HL-60 (cell line): Measurements from ENCODE around the gene LRCH4.

Experiments
- POLR2AphosphoS5 ChIP-seq: IDR thresholded peaks from 2 replicates; pipeline ENCODE4 v1.6.1; 2012; ENCODE audit warnings: low read depth
- SPI1 ChIP-seq: IDR thresholded peaks from 2 replicates; pipeline ENCODE4 v1.6.1; 2012; ENCODE audit warnings: low read depth, mild to moderate bottlenecking, borderline replicate concordance
- TF ChIP-seq, protein P1 (sequence below): IDR thresholded peaks from one replicate; pipeline ENCODE4 v1.5.1; 2011; ENCODE audit warnings: low read length, control low read depth, inconsistent platforms; ENCODE audit not compliant: insufficient read depth

DNA sequence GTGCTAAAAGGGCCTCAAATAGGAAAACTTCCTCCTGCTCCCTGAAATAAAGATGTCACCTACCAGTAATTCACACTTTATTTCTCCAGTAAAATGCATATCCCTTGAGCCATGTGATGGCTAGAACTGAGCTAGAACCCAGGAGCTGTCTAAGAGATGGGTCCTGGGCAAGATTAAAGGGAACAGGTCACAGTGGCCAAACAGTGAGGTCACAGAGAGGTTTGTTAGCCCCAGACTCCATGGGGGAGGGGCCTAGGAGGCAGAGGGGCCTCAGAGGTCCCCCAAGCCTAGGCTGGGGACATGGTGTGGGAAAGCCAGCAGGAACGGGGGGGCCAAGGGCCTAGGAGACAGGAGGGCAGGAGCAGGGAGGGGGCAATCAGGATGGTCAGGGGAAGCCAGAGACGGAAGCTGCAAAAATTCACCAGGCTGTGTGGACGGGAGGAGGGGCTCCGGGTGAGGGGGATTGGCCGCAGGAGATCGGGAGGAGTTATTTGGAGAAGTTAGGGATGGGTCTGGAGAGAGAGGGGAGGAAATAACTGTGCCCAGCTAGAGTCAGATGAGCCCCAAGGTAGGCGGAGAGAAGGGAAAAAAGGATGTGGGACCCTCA lies 3.5 kb upstream of the LRCH4 start:
- TF ChIP-seq, protein P1, sequence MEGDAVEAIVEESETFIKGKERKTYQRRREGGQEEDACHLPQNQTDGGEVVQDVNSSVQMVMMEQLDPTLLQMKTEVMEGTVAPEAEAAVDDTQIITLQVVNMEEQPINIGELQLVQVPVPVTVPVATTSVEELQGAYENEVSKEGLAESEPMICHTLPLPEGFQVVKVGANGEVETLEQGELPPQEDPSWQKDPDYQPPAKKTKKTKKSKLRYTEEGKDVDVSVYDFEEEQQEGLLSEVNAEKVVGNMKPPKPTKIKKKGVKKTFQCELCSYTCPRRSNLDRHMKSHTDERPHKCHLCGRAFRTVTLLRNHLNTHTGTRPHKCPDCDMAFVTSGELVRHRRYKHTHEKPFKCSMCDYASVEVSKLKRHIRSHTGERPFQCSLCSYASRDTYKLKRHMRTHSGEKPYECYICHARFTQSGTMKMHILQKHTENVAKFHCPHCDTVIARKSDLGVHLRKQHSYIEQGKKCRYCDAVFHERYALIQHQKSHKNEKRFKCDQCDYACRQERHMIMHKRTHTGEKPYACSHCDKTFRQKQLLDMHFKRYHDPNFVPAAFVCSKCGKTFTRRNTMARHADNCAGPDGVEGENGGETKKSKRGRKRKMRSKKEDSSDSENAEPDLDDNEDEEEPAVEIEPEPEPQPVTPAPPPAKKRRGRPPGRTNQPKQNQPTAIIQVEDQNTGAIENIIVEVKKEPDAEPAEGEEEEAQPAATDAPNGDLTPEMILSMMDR, result no peak
- TF ChIP-seq SPI1 (no peak), POLR2AphosphoS5 (no peak)
